Right lobe of liver (tissue), 4 donors: ENCODE data around the gene RFX6.

Experiments used
- CTCF ChIP-seq, 4 donors: fragments of 200-600 bp in 3 of 4; fragments of 450-650 bp in 1 of 4; IDR thresholded peaks; one replicate each; pipeline versions ENCODE4 v1.5.1 to v1.8.0; 2016 to 2022; ENCODE audit warnings: antibody characterized with exemption in 4 of 4, mild to moderate bottlenecking in 2 of 4
- POLR2A ChIP-seq: fragments of 450-650 bp; IDR thresholded peaks from one replicate; pipeline ENCODE4 v1.6.1; 2017; ENCODE audit warnings: antibody characterized with exemption, mild to moderate bottlenecking
- donor health status: DM: no; HTN: no; CAD: no.
- donor health status: DM: no; HTN: no; CAD: no.
- donor health status: DM: no; HTN: yes; CAD: no.

- TF ChIP-seq CTCF (IDR thresholded peaks at IDR 0.05) (no peak), POLR2A (no peak)
Observed at GRCh38 chr6:116941727-116942126, 64.7 kb downstream of the RFX6 start.
